ENCODE data around the gene PITX1. TPM values are rescaled to one million over a fixed set of nuclear protein-coding genes. Genes with fewer than 3 reads are reported as not detected.

Gene PITX1
- polyA plus RNA-seq, 1 experiment: 14.3 TPM

DNA sequence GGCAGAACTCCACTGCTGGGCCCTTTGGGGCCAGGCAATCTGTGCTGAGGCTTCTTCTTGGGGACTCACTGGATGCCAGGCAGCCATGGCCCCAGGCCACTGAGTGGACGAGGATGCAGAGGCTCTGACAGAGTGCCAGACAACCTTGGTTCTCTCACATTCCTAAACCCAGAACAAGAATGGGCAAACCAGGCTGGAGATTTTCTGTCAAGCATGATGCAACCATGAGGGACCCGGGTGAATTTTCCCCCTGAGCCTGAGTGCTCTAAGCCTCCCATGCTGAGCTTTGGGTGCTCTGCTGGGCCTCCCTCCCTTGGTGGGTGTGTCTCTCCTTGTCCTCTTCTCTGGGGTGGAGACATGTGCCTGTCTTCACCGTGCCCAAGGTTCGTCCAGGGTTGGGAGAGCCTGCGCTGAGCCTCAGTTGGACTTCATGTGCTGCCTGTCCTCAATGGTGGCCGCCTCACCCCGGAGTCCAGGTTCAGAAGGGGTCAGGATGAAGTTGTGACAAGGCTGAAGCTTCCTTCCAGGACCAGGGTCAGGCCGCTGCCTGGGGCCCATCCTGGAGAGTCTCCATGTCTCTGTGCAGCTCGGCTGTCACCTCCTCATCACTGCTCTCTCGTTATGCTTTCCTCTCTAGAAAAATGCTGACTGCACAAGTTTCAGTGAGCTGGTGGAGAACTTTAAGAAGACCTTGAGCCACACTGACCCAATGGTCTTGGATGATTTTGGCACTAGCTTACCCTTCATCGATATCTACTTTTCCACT, 24.1 kb downstream of the PITX1 start:
- POLR2A ChIA-PET: no interaction called here
- H3K36me3 ChIP-seq (ENCODE audit: control insufficient read depth, insufficient read depth, low read length): no peaks in the 10 kb centered on the region
- no peak overlapping the region for H3K4me3 ChIP-seq (ENCODE audit: low read depth, low read length)
- no peaks in the 10 kb centered on the region for H3K27me3 ChIP-seq (ENCODE audit: control insufficient read depth, insufficient read depth, low read length)
- no peak for DNase-seq (ENCODE audit: low read depth)
- TF ChIP-seq, protein P1, sequence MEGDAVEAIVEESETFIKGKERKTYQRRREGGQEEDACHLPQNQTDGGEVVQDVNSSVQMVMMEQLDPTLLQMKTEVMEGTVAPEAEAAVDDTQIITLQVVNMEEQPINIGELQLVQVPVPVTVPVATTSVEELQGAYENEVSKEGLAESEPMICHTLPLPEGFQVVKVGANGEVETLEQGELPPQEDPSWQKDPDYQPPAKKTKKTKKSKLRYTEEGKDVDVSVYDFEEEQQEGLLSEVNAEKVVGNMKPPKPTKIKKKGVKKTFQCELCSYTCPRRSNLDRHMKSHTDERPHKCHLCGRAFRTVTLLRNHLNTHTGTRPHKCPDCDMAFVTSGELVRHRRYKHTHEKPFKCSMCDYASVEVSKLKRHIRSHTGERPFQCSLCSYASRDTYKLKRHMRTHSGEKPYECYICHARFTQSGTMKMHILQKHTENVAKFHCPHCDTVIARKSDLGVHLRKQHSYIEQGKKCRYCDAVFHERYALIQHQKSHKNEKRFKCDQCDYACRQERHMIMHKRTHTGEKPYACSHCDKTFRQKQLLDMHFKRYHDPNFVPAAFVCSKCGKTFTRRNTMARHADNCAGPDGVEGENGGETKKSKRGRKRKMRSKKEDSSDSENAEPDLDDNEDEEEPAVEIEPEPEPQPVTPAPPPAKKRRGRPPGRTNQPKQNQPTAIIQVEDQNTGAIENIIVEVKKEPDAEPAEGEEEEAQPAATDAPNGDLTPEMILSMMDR (IDR thresholded peaks at IDR 0.05; ENCODE audit: insufficient read depth, low read depth, low read length): no peak
- CTCF ChIA-PET: interaction anchor here (0.9 to 2.5 kb wide), 5 partner anchors 17 to 319 kb away, joined by 3 to 13 read pairs (median 3); no protein-coding TSS in a partner anchor

- TF ChIP-seq, protein P1 (IDR thresholded peaks at IDR 0.05; ENCODE audit: insufficient read depth, low read depth, low read length): no peak
- H3K27me3 ChIP-seq (ENCODE audit: control insufficient read depth, insufficient read depth, low read length): no peaks in the 10 kb centered on the region
- no peaks in the 10 kb centered on the region for H3K36me3 ChIP-seq (ENCODE audit: control insufficient read depth, insufficient read depth, low read length)
- no peak overlapping the region for H3K4me3 ChIP-seq (ENCODE audit: low read depth, low read length)
- DNase-seq (ENCODE audit: low read depth): no peak
- ChIA-PET POLR2A (no interaction called here), CTCF (no interaction called here)
Measured at GRCh38 chr5:135008981-135009735, 24.9 kb downstream of the PITX1 start.

- DNase-seq (ENCODE audit: low read depth): no peak
- Histone ChIP-seq H3K27me3 (ENCODE audit: control insufficient read depth, insufficient read depth, low read length) (no peaks in the 10 kb centered on the region), H3K4me3 (ENCODE audit: low read depth, low read length) (no peak overlapping the region), H3K36me3 (ENCODE audit: control insufficient read depth, insufficient read depth, low read length) (no peaks in the 10 kb centered on the region)
- TF ChIP-seq, protein P1 (IDR thresholded peaks at IDR 0.05; ENCODE audit: insufficient read depth, low read depth, low read length): no peak
- POLR2A ChIA-PET: no interaction called here
- CTCF ChIA-PET: no interaction called here
Measured at GRCh38 chr5:135008556-135008955, 25.5 kb downstream of the PITX1 start.

DNA sequence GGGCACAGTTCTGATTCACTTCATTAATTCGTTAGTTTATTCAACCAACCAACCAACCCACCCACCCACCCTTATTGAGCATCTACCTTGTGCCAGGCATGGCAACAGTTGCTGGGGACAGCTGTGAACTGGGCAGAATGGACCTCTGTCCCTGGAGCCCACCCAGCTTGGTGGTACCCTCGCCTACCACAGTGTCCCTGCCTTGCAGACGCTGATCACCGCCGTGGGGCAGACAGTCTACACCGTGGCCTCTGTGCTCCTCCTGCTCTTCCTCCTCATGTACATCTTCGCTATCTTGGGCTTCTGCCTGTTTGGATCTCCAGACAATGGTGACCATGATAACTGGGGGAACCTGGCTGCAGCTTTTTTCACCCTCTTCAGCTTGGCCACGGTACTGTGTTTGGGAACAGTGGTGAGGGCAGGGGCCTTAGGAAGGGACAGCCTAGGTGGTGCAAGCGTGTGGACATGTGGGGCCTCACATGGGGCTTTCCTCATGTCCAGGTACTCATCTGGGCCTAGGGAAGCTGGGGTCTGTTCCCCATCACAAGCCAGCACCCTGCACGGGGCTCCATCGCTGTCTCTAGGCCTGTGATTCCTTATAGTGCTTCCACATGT, 26.2 kb downstream of the PITX1 start:
- Histone ChIP-seq H3K4me3 (ENCODE audit: low read depth, low read length) (no peak overlapping the region), H3K36me3 (ENCODE audit: control insufficient read depth, insufficient read depth, low read length) (no peaks in the 10 kb centered on the region), H3K27me3 (ENCODE audit: control insufficient read depth, insufficient read depth, low read length) (no peaks in the 10 kb centered on the region)
- TF ChIP-seq, protein P1 (IDR thresholded peaks at IDR 0.05; ENCODE audit: insufficient read depth, low read depth, low read length): no peak
- CTCF ChIA-PET: interaction anchor here (0.8 to 1.1 kb wide), 2 partner anchors 12 to 336 kb away, joined by 3 read pairs; no protein-coding TSS in a partner anchor
- POLR2A ChIA-PET: no interaction called here
- no peak for DNase-seq (ENCODE audit: low read depth)

- ChIA-PET POLR2A (no interaction called here), CTCF (interaction anchor here (0.8 to 1.1 kb wide), 2 partner anchors 11 to 337 kb away, joined by 3 read pairs; no protein-coding TSS in a partner anchor)
- Histone ChIP-seq H3K27me3 (ENCODE audit: control insufficient read depth, insufficient read depth, low read length) (no peaks in the 10 kb centered on the region), H3K4me3 (ENCODE audit: low read depth, low read length) (no peak overlapping the region), H3K36me3 (ENCODE audit: control insufficient read depth, insufficient read depth, low read length) (no peaks in the 10 kb centered on the region)
- DNase-seq (ENCODE audit: low read depth): no peak
- TF ChIP-seq, protein P1 (IDR thresholded peaks at IDR 0.05; ENCODE audit: insufficient read depth, low read depth, low read length): no peak
Measured at GRCh38 chr5:135007305-135007704, 26.7 kb downstream of the PITX1 start.

Measured in BJ (cell line).